HCT116 (cell line): ENCODE results near the gene SSRP1.

Source experiments
- CEBPB ChIP-seq: IDR thresholded peaks from 2 replicates; pipeline ENCODE4 v1.6.1; 2012; ENCODE audit warnings: low read depth
- EZH2 ChIP-seq: fragments of 200-600 bp; sonication (generic); IDR thresholded peaks from 2 replicates; pipeline ENCODE4 v1.6.1; 2017; ENCODE audit warnings: antibody characterized with exemption, mixed run types
- EZH2phosphoT487 ChIP-seq: fragments of 200-600 bp; IDR thresholded peaks from 2 replicates; pipeline ENCODE4 v1.6.1; 2018; ENCODE audit warnings: antibody characterized with exemption, borderline replicate concordance
- POLR2A ChIP-seq: IDR thresholded peaks from 2 replicates; pipeline ENCODE4 v1.7.0; 2011; ENCODE audit warnings: borderline replicate concordance; ENCODE audit not compliant: insufficient read depth, insufficient read length; ENCODE audit errors: extremely low read depth
- TF ChIP-seq, protein P1 (sequence below), 3 experiments: fragments of 200-600 bp in 1 of 3; sonication (generic) in 1 of 3; IDR thresholded peaks in 2 of 3; conservative IDR thresholded peaks in 1 of 3; 2 replicates each; pipeline ENCODE4 v1.5.1; 2012 to 2017; ENCODE audit warnings: low read depth in 2 of 3, low read length in 2 of 3, antibody characterized with exemption in 1 of 3, borderline replicate concordance in 1 of 3, control low read depth in 1 of 3, mild to moderate bottlenecking in 1 of 3, mixed read lengths in 1 of 3, mixed run types in 1 of 3, moderate library complexity in 1 of 3; ENCODE audit not compliant: insufficient read depth in 1 of 3
- TF ChIP-seq, protein P2 (sequence below): IDR thresholded peaks from 2 replicates; pipeline ENCODE4 v1.6.1; 2012

DNA sequence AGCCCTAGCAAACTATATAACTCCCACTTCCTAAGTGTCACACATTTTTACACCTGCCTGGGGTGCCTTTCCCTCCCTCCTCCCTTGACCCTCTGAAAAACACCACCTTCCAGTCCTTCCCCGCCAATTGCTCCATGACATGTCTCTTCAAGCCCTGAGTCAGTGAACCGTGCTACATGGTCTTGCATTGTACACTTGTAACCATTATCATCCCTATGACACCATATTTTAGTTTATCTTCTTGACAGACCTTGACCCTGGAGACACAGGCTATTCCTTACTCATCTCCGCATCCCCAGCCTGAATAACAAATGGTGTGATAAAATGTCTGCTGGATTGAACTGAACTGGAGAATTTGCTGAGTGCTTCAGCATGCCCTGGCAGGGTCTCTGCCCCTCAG is 47.8 kb downstream of the SSRP1 start:
- TF ChIP-seq EZH2 (no peak), CEBPB (no peak), EZH2phosphoT487 (no peak), POLR2A (no peak)
- TF ChIP-seq, protein P1, sequence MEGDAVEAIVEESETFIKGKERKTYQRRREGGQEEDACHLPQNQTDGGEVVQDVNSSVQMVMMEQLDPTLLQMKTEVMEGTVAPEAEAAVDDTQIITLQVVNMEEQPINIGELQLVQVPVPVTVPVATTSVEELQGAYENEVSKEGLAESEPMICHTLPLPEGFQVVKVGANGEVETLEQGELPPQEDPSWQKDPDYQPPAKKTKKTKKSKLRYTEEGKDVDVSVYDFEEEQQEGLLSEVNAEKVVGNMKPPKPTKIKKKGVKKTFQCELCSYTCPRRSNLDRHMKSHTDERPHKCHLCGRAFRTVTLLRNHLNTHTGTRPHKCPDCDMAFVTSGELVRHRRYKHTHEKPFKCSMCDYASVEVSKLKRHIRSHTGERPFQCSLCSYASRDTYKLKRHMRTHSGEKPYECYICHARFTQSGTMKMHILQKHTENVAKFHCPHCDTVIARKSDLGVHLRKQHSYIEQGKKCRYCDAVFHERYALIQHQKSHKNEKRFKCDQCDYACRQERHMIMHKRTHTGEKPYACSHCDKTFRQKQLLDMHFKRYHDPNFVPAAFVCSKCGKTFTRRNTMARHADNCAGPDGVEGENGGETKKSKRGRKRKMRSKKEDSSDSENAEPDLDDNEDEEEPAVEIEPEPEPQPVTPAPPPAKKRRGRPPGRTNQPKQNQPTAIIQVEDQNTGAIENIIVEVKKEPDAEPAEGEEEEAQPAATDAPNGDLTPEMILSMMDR (IDR thresholded peaks at IDR 0.05 in 2 of 3, conservative IDR thresholded peaks at IDR 0.05 in 1 of 3; ENCODE audit: borderline replicate concordance in 1 of 3, insufficient read depth in 1 of 3, low read depth in 2 of 3, low read length in 2 of 3) = no peak
- TF ChIP-seq, protein P2, sequence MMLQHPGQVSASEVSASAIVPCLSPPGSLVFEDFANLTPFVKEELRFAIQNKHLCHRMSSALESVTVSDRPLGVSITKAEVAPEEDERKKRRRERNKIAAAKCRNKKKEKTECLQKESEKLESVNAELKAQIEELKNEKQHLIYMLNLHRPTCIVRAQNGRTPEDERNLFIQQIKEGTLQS = no peak
